ENCODE results near the gene DDX1.
"Not testable (repeated sequence)": the region's sequence is repeated elsewhere in the genome, so short reads cannot be mapped to it uniquely, and the experiment has no call there.

Gene DDX1

GRCh38 chr2:15666861-15667808 is 75.5 kb downstream of the DDX1 start:
- DNase-seq: no peak

- no peak for DNase-seq
Observed at GRCh38 chr2:15667809-15668556, 76.3 kb downstream of the DDX1 start.

GRCh38 chr2:15668611-15669305 is 77.1 kb downstream of the DDX1 start:
- no peak for DNase-seq

GRCh38 chr2:15669375-15669910 is 77.8 kb downstream of the DDX1 start:
- no peak for DNase-seq

GRCh38 chr2:15670469-15670868 is 78.8 kb downstream of the DDX1 start:
- no peak for DNase-seq

- DNase-seq: no peak
Observed at GRCh38 chr2:15670981-15671380, 79.3 kb downstream of the DDX1 start.

GRCh38 chr2:15671409-15671808 is 79.7 kb downstream of the DDX1 start:
- DNase-seq: no peak

GRCh38 chr2:15671842-15672815 is 80.5 kb downstream of the DDX1 start:
- DNase-seq: no peak

GRCh38 chr2:15672961-15673918 is 81.6 kb downstream of the DDX1 start:
- DNase-seq: no peak

- DNase-seq: no peak
Observed at GRCh38 chr2:15673919-15674636, 82.4 kb downstream of the DDX1 start.

GRCh38 chr2:15674637-15675455 is 83.2 kb downstream of the DDX1 start:
- DNase-seq: no peak

GRCh38 chr2:15675456-15676195 is 84.0 kb downstream of the DDX1 start:
- DNase-seq: no peak

- no peak for DNase-seq
Observed at GRCh38 chr2:15677141-15677843, 85.6 kb downstream of the DDX1 start.

GRCh38 chr2:15678346-15678745 is 86.7 kb downstream of the DDX1 start:
- DNase-seq: no peak

- no peak for DNase-seq
Observed at GRCh38 chr2:15678909-15679308, 87.2 kb downstream of the DDX1 start.

GRCh38 chr2:15679386-15679924 is 87.8 kb downstream of the DDX1 start:
- no peak for DNase-seq

GRCh38 chr2:15680132-15680531 is 88.5 kb downstream of the DDX1 start:
- not testable (repeated sequence) for DNase-seq

Measured in NCI-H1092 (cell line).